Measurements from ENCODE around the gene APOBEC3H.

Gene APOBEC3H

GRCh38 chr22:39103431-39103830 lies 6.4 kb downstream of the APOBEC3H start:
- TF ChIP-seq CTCF (conservative IDR thresholded peaks at IDR 0.05), result no peak
- no peak overlapping the region for H3K27ac ChIP-seq

GRCh38 chr22:39106326-39106725 lies 9.3 kb downstream of the APOBEC3H start:
- no peak for TF ChIP-seq CTCF (conservative IDR thresholded peaks at IDR 0.05)
- H3K27ac ChIP-seq, result no peak overlapping the region

- H3K27ac ChIP-seq, result no peak overlapping the region
- no peak for TF ChIP-seq CTCF (conservative IDR thresholded peaks at IDR 0.05)
Observed at GRCh38 chr22:39108487-39108886, 11.4 kb downstream of the APOBEC3H start.

- no peak for TF ChIP-seq CTCF (conservative IDR thresholded peaks at IDR 0.05)
- no peak overlapping the region for H3K27ac ChIP-seq
Observed at GRCh38 chr22:39109361-39109760, 12.3 kb downstream of the APOBEC3H start.

- no peak overlapping the region; the same call in 1 of the 2 replicates for H3K27ac ChIP-seq
- no peak for TF ChIP-seq CTCF (conservative IDR thresholded peaks at IDR 0.05)
Observed at GRCh38 chr22:39110631-39111561, 13.9 kb downstream of the APOBEC3H start.

GRCh38 chr22:39114112-39114511 lies 17.1 kb downstream of the APOBEC3H start:
- no peak for TF ChIP-seq CTCF (conservative IDR thresholded peaks at IDR 0.05)
- H3K27ac ChIP-seq, result no peak overlapping the region

GRCh38 chr22:39115570-39115969 lies 18.5 kb downstream of the APOBEC3H start:
- H3K27ac ChIP-seq, result no peak overlapping the region
- no peak for TF ChIP-seq CTCF (conservative IDR thresholded peaks at IDR 0.05)

Measured in VCaP (cell line).